ENCODE results near the gene STEAP1. TPM values are rescaled to one million over a fixed set of nuclear protein-coding genes. Genes with fewer than 3 reads are reported as not detected.
A peak's percentile ranks its signal among the peaks of the same experiment; 100 is the strongest.
"Not testable (repeated sequence)": the region's sequence is repeated elsewhere in the genome, so short reads cannot be mapped to it uniquely, and the experiment has no call there.

STEAP1 gene
- total RNA-seq (13.6 and 16.7 TPM in 2 replicates), polyA plus RNA-seq (8.5 and 15.5 TPM in 2 replicates)

DNA sequence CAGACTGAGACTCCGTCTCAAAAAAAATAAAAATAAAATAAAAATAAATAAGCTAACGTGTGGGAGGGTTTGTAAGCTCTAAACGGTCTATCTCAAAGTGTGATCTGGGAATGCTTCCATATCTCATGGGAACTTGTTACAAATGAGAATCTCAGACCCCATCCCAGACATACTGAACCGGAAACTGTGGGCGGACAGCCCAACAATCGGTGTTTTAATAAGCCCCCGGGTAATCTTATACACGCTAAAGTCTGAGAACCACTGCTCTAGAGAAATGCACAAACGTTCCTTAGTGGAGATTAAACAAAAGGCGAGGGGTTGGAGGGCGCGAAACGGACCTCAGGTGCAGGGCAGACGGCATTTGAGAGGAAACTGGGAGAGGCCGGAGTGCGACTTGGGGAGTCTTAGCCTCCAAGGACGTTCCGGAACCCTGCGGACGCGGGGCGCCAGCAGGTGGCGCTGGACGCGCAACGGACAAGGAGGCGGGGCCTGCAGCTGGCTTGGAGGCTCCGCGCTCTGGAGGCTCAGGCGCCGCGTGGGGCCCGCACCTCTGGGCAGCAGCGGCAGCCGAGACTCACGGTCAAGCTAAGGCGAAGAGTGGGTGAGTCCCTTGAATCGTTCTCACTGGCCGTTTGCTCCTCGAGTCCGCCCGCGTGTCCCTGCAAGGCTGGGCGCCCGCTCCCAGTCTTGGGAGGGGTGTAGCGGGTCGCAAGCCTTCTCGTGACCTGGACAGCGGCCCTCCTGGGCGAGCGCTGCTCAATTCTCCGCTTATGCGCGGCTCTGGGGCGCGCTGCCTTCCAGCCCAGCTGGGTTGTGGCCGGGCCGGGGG, at the start of gene STEAP1:
TSS of gene STEAP1 (plus strand) at position 527 of the 829 bp plus-strand sequence. CDS start 5,320 bp downstream, outside the sequence.
- Histone ChIP-seq H3K27ac (peak within 1 kb of the TSS; percentile 22), H3K4me3 (peak within 1 kb of the TSS; percentile 60), H2AFZ (peak within 1 kb of the TSS; percentile 97), H3K4me2 (peak within 1 kb of the TSS; percentile 93)
- TF ChIP-seq, protein P1, sequence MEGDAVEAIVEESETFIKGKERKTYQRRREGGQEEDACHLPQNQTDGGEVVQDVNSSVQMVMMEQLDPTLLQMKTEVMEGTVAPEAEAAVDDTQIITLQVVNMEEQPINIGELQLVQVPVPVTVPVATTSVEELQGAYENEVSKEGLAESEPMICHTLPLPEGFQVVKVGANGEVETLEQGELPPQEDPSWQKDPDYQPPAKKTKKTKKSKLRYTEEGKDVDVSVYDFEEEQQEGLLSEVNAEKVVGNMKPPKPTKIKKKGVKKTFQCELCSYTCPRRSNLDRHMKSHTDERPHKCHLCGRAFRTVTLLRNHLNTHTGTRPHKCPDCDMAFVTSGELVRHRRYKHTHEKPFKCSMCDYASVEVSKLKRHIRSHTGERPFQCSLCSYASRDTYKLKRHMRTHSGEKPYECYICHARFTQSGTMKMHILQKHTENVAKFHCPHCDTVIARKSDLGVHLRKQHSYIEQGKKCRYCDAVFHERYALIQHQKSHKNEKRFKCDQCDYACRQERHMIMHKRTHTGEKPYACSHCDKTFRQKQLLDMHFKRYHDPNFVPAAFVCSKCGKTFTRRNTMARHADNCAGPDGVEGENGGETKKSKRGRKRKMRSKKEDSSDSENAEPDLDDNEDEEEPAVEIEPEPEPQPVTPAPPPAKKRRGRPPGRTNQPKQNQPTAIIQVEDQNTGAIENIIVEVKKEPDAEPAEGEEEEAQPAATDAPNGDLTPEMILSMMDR (IDR thresholded peaks at IDR 0.05; ENCODE audit: poor library complexity) = peak; percentile 89
- not testable (repeated sequence) for H3K79me2 ChIP-seq; H3K9me2 ChIP-seq (replicated peaks; ENCODE audit: insufficient read depth); H4K20me1 ChIP-seq (ENCODE audit: insufficient read depth, poor library complexity, severe bottlenecking); H3K9me3 ChIP-seq (ENCODE audit: low read depth); H3K36me3 ChIP-seq (replicated peaks; ENCODE audit: insufficient read depth, low read depth); H3K4me1 ChIP-seq (ENCODE audit: insufficient read depth); H3K27me3 ChIP-seq
- peak; percentile 94 for DNase-seq (ENCODE audit: low spot score)
- 12% methylated on average over 58 of the region's 58 CpGs for WGBS (ENCODE audit: low lambda C conversion rate, missing lambda C conversion rate)

DNA sequence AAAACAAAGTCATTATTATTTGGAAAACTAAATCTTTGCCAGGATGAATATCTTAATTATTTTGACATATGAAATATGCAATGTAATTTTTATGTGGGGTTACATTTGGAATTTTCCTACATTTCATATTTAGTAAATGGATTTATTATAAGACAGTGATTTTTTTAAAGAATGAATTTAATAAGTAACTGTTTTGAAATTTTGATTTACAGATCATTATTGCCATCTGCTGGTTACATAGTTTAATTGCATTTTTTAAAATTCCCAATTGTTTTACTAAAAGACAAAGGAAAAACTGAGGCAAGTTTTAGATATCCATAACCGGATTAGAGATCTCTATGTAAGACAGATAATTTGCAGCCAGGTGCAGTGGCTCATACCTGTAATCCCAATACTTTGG, 39.3 kb upstream of the STEAP1 start:
- H3K4me3 ChIP-seq; H3K27me3 ChIP-seq; H3K27ac ChIP-seq; H3K9me3 ChIP-seq (ENCODE audit: low read depth); H3K4me1 ChIP-seq (ENCODE audit: insufficient read depth); H3K79me2 ChIP-seq; H4K20me1 ChIP-seq (ENCODE audit: insufficient read depth, poor library complexity, severe bottlenecking); H3K36me3 ChIP-seq (replicated peaks; ENCODE audit: insufficient read depth, low read depth); H3K4me2 ChIP-seq; H3K9me2 ChIP-seq (replicated peaks; ENCODE audit: insufficient read depth); DNase-seq (ENCODE audit: low spot score); H2AFZ ChIP-seq: not testable (repeated sequence)
- WGBS (ENCODE audit: low lambda C conversion rate, missing lambda C conversion rate) = 44% methylated on average over 1 of the region's 1 CpG
- TF ChIP-seq, protein P1 (IDR thresholded peaks at IDR 0.05; ENCODE audit: poor library complexity) = peak; percentile 39

DNA sequence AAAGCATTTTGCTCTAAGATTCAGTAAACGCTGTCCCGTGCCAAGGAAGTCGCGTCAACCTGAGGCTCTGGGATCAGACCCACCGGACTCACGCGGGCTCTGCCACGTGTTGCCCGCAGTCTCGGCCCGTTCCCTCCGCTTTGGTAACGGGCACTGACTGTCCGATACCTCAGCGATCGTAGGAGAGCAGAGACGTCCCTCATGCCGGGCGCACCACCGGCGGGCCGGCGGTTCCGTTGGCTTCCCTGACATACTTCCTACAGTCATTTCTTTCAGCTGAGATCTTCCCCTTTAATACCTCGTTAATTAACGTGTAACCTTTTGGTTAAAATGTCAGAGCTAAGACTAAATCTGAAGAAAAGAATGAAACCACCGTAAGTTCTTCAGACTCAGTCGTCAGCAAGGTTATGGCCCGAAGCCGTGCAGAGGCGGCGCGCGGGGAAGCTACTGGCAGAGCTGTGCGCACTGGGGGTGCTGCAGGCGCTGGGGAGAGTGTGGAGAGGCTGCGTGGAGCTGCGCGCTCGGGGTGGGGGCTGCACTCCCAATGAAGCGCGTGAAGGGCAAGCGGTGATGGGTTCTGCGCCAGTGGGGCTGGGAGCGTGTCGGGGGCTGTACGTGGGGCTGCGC, 35.6 kb upstream of the STEAP1 start:
- not testable (repeated sequence) for H3K79me2 ChIP-seq; H3K9me2 ChIP-seq (replicated peaks; ENCODE audit: insufficient read depth); H3K4me3 ChIP-seq; H3K27me3 ChIP-seq; H3K4me1 ChIP-seq (ENCODE audit: insufficient read depth); H4K20me1 ChIP-seq (ENCODE audit: insufficient read depth, poor library complexity, severe bottlenecking); H3K27ac ChIP-seq; H3K9me3 ChIP-seq (ENCODE audit: low read depth); H3K36me3 ChIP-seq (replicated peaks; ENCODE audit: insufficient read depth, low read depth); DNase-seq (ENCODE audit: low spot score)
- H2AFZ ChIP-seq = peak overlapping the region; percentile 26
- peak overlapping the region; percentile 85 for H3K4me2 ChIP-seq
- WGBS (ENCODE audit: low lambda C conversion rate, missing lambda C conversion rate) = 46% methylated on average over 48 of the region's 48 CpGs

DNA sequence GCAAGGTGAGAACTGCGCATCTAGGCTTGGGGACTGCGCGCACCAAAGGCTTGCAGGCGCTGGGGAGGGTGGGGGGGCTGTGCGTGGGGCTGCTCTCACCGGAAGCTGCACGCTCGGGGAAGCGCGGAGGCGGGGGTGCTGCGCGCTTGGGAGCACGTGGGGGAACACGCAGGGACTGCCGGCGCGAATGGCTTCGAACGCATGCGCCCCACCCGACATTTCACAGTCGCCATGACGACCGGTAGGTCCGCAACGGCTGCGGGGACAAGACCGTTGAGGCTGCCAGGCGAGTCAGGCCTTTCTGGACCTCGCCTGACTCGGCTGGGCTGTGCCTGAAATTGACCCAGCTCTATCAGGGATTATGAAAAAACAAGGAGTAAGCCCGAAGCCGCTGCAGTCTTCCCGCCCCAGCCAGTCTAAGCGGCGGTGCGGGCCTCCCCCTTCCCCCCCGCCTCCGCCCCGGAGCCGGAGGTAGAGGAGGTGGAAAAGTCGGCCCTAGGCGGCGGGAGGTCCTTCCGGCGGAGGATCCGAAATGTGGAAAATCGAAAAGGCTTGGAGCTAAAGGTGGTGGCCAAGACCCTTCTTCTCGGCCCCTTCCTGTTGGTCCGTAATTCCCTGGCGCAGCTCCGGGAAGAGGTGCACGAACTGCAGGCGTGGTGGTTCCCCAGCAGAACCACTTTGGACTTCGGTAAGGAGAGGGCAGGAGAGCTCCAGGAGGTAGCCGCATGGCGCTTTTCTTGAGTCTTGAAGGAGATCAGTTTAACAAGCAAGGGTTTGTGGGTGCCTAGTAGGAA, 34.9 kb upstream of the STEAP1 start:
- Histone ChIP-seq H3K79me2 (no peaks in the 10 kb centered on the region), H3K4me3 (no peak overlapping the region), H2AFZ (peak overlapping the region; percentile 31), H3K36me3 (replicated peaks; ENCODE audit: insufficient read depth, low read depth) (no peaks in the 10 kb centered on the region), H3K4me2 (peak overlapping the region; percentile 85), H3K27me3 (peaks cover 8% of the 10 kb centered on the region), H3K9me3 (ENCODE audit: low read depth) (no peaks in the 10 kb centered on the region), H3K27ac (no peak overlapping the region), H4K20me1 (ENCODE audit: insufficient read depth, poor library complexity, severe bottlenecking) (no peaks in the 10 kb centered on the region), H3K9me2 (replicated peaks; ENCODE audit: insufficient read depth) (no peaks in the 10 kb centered on the region), H3K4me1 (ENCODE audit: insufficient read depth) (no peaks in the 10 kb centered on the region)
- WGBS (ENCODE audit: low lambda C conversion rate, missing lambda C conversion rate) = 33% methylated on average over 51 of the region's 58 CpGs
- DNase-seq (ENCODE audit: low spot score) = peak; percentile 11
- TF ChIP-seq EZH2 (IDR thresholded peaks at IDR 0.05; ENCODE audit: borderline replicate concordance) = no peak
- no peak for TF ChIP-seq EZH2phosphoT487 (IDR thresholded peaks at IDR 0.05; ENCODE audit: low read depth, severe bottlenecking, unreplicated experiment)
- TF ChIP-seq, protein P1 (IDR thresholded peaks at IDR 0.05; ENCODE audit: poor library complexity) = no peak

DNA sequence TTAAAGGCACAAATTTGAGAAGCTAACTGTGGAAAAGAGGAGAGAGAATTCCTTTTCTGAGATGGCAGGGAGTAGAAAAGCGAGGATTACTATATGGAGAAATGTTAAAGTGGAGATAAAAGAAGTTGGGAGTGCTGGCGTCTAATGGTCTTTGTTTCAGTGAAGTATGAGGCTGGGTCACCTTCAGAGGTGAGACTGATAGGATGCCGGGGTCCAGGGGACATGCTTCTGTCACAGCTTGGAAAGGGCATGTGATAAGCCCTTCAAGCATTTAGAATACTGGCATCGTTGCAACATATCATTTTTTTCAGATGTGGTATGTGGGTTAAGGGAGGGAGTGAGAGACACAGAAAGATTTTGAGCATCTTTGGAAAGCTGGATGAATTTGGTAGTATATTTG, 34.1 kb upstream of the STEAP1 start:
- not testable (repeated sequence) for H3K9me3 ChIP-seq (ENCODE audit: low read depth); DNase-seq (ENCODE audit: low spot score); H3K27ac ChIP-seq; H4K20me1 ChIP-seq (ENCODE audit: insufficient read depth, poor library complexity, severe bottlenecking); H3K4me3 ChIP-seq; H3K9me2 ChIP-seq (replicated peaks; ENCODE audit: insufficient read depth); H3K79me2 ChIP-seq; H3K27me3 ChIP-seq; H2AFZ ChIP-seq; H3K4me1 ChIP-seq (ENCODE audit: insufficient read depth); H3K36me3 ChIP-seq (replicated peaks; ENCODE audit: insufficient read depth, low read depth)
- 61% methylated on average over 4 of the region's 4 CpGs for WGBS (ENCODE audit: low lambda C conversion rate, missing lambda C conversion rate)
- H3K4me2 ChIP-seq = peak overlapping the region; percentile 85
